Medulla oblongata (tissue), 1 donor: ENCODE results near the gene TPRG1.

ENCODE experiments used
- DNase-seq: peaks from one replicate; pipeline ENCODE4 v3.0.0-alpha.2; 2015; ENCODE audit errors: extremely low spot score

The TPRG1 gene

GRCh38 chr3:189229196-189229828, 57.5 kb downstream of the TPRG1 start:
- no peak for DNase-seq

DNA sequence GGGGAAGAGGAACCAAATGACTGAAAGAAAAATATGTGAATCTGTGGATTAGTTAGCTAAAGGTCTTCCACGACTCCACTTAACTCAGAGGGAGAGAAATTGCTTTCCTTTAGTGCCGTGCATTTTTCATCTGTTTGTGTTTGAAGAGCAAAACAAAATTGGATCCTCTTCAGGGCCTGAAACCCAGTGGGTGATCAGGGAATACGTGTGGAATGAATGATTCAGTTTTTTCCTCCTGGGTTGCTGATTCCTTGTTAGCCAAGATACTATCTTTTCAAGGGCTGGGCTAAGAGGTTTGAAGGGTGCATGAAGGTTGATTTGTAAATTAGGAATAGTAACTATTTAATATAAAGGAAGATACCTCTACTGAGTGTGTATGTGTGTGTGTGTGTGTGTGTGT, 61.0 kb downstream of the TPRG1 start:
- DNase-seq, result no peak

- DNase-seq, result peak; percentile 70
These were observed 61.6 kb downstream of the TPRG1 start for GRCh38 chr3:189233225-189233858.

GRCh38 chr3:189235214-189235613, 63.4 kb downstream of the TPRG1 start:
- DNase-seq, result no peak

DNA sequence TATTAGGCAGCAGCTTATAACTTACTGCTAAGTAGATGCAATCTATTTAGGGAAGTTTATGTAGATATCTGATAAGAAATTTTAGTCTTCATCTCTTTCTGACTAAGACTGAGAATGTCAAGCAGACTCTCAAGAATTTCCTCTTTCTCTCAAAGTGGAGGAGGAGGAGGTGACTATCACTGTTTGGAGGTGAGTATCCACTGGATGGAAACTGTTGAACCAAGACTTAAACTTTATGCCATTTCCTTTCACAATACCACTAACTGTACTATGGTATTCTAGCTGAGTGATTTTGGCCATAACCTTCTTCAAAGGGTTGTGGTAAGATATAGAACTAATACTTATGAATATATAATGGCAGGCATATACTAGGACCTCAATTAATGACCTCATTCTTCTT, 64.6 kb downstream of the TPRG1 start:
- no peak for DNase-seq

DNA sequence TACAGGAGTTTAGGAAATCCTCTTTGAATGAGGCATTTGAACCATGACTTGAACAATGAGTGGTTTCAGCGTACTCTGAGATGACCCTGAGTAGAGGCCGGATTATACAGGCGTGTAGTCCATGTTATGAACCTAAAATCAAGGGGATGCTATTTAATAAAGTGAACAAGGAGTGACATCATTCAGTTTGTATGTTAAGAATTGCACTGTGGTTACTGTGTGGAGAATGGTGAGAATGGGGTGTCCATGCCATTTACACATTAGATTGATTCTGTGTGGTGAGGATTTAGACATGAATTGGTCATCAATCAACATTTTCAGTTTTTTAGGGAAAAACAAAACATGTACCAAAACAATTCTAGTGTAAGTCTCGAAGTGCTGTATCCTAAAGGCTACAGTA, 65.8 kb downstream of the TPRG1 start:
- DNase-seq, result no peak

DNA sequence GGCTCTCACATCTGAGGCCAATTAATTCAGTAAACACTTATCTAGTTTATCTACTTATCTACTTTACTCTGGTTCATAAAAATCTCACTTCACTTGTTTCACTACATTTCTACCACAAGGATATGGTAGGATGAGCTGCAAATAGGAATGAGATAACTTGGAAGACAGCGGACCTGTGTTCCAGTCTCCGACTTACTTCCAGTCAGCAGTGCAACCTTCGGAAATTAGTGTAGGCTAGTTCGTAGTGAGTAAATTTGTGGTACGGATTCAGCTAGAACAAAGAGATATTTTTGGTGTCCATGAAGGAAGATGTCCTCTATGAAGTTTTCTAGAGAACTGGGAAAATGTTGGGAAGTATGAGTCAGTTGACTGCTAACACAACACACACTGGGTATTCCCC, 66.3 kb downstream of the TPRG1 start:
- no peak for DNase-seq

GRCh38 chr3:189239616-189240015, 67.8 kb downstream of the TPRG1 start:
- DNase-seq, result no peak

DNA sequence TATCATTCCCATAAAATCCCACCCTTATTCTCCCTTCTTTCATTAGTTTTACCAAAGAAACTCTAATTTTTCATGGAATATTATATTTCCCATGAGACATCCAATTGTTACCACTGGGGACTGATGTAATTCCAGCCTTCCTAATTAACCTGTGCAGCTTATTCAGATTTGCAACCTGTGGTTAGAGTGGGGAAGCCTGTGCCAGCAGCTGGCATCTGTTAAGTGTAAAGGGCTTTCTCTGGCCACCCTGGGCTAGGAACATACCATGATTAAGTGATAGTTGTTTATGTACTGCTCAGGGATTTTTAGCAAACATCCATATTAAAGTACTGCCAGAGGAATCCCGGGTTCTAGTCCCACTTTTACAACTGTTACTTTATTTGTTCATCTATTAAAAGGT, 78.2 kb downstream of the TPRG1 start:
- DNase-seq, result no peak

DNA sequence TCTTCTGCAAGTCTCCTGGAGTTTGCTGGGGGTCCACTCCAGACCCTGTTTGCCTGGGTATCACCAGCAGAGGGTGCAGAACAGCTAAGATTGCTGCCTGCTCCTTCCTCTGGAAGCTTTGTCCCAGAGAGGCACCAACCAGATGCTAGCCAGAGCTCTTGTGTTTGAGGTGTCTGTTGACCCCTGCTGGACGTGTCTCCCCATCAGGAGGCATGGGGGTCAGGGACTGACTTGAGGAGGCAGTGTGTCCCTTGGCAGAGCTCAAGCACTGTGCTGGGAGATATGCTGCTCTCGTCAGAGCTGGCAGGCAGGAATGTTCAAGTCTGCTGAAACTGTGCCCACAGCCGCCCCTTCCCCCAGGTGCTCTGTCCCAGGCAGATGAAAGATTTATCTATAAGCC, 86.5 kb downstream of the TPRG1 start:
- no peak for DNase-seq

DNA sequence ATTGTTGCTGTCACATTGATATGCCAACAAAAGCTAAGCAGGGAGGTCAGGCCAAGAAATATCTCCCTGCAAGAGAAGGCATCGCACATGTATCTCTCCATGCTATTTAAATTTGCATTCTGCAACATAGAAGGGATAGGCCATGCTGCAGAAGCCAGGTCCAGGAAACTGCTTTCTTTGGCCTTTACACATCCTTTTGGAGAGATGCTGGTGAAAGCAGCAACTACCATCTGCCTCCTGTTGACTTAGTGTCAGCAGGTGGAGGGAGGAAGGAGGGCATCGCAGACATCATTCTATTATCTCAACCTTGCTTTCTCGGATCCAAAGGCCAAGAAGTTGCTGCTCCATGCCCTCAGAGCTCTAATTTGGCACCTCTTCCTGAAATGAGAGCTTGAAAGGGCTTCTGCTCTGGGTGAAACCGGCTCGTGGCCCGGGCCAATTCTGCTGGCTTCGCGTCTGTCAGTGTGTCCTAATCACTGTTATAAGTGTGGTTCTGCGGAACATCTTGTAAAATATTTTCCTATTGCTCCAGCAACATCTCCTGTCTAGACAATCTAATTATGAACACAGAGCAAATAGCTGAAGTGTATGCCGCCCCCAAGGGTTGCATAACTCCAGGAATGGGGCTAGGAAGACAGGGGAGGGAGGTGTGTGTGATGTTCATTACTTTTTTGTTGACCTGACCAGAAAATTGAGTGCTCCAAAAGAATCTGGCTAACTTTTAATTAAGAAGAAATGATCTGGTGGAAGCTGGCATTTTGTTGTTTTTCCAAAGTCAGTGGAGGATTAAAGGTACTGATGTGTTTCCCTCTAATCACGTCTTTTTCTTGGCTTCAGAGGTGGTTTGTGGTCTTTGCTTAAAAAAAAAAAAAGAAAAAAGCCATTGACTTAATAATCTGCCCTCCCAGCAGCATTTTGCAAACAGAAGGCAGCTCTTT, 89.1 kb downstream of the TPRG1 start:
- no peak for DNase-seq

DNA sequence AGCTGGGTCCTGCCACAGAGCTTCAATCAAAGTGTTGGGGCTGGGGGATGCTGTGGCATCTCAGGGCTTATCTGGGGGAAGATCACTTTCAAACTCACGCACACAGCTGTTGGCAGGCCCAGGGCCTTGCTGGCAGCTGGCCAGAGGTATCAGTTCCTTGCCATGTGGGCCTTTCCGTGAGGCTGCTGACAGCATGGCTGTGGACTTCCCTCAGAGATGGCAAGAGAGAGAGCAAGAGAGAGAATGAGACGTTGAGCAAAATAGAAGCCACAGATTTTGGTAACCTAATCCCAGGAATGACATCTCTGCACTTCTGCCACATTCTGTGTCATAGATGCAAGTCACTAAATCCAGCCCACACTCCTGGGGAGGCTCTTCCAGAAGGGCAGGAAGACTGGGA, 91.0 kb downstream of the TPRG1 start:
- peak; percentile 44 for DNase-seq

- no peak for DNase-seq
These were observed 96.3 kb downstream of the TPRG1 start for GRCh38 chr3:189267981-189268613.

DNA sequence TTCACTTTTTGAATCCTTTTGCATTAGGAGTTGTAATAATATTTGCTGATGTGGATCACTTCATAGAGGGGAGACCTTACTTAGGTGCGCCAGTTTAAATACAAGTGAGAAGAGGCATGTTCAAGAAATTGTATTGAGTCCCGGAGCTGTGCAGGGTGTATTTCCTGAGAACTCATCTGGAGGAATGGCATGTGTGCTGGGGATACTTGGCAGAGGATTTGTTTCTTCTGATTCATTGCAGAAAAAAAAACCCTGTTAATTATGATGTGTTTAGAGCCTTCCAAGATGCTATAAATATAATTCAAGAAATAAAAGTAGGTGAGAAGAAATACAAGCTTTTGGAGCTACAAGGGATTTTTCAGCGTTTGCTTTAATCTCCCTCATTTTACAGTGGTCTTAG, 97.6 kb downstream of the TPRG1 start:
- DNase-seq, result no peak

GRCh38 chr3:189270248-189270832, 98.6 kb downstream of the TPRG1 start:
- peak; percentile 67 for DNase-seq

DNA sequence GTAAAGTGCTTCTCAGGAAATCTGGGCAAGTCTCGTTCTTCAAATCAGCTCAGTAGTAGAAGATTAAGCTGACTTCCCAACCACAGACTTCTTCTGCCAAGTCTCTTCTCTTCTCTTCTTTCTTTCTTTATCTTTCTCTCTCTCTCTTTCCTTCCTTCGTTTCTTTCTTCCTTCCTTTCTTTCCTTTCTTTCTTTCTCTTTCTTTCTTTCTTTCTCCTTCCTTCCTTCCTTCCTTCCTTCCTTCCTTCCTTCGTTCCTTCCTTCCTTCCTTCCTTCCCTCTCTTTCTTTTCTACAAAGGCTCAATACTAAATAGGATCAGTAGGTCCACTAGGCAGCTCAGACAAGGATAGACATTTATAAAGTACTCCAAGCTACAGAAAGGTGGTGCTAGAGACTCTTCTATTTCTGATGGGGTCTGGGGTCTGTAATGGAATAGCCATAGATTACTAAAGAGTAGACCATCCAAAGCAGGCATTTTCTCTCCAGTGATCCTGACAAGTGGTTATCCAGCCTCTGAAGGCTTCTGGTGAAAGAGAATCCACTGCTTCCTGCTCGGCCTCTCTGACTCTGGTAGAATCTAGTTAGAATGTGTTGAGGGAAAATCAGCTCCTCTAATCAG, 100.8 kb downstream of the TPRG1 start:
- DNase-seq, result no peak

- no peak for DNase-seq
These were observed 102.0 kb downstream of the TPRG1 start for GRCh38 chr3:189273736-189274135.

- DNase-seq, result no peak
These were observed 103.4 kb downstream of the TPRG1 start for GRCh38 chr3:189275182-189275581.

DNA sequence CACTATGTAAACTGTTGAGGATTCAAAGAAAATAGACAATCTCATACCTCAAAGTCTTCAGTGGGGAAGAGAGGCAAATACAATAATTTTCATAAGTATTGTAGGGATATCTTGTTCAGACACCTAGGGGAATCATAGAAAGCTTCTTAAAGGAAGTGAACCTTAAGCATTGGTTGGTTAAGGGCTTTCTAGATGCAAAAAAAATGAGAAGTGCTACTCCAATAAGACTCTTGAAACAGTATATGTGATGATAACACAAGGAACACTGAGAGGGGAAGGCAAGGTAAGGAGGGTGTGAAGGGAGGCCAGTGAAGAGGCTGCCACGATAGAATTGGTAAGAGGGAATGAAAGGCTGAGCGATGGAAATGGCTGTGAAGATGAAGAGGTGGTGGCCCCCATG, 104.1 kb downstream of the TPRG1 start:
- no peak for DNase-seq

DNA sequence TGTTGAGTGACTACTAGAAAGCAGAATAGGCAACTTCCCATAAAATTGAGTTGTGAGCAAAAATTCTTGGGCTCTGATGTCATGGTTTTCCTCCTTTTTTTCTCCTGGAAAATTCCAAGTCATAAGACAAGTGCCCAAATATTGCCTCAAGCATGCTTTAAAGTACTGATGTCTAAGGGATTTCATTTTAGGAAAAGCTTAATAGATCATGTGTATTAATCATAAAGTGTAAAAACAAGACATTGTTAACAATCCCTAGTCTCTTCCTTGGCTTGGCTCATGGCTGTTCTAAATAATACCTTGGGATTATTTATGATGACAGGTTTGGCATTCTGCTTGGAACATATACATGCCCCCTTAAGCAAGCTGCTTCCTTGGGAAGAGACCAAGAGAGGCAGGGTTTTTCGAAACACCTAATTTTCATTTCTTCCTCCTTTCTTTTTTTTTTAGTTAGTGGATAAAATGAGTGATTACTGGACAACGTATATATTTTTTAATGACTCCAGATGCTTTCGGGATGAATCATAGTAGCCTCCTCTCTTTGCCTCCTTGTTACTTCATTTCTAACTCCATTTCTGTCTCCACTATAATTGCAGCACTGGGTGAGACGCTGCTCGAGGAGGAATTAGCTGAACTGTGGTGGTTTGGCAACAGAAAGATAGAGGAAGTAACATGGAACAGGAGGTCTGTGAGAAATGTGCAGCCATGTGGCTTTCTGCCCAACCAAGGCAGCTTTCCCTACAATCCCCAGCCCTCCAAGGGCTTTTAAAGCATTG, 104.9 kb downstream of the TPRG1 start:
- peak; percentile 69 for DNase-seq

GRCh38 chr3:189277711-189278110, 105.9 kb downstream of the TPRG1 start:
- DNase-seq, result peak; percentile 22
